Fibroblast of lung (primary cell): ENCODE measurements around the gene EBNA1BP2. TPM values are rescaled to one million over a fixed set of nuclear protein-coding genes. Genes with fewer than 3 reads are reported as not detected.

ENCODE experiments used
- DNase-seq, 2 donors: peaks; one replicate each; pipeline versions ENCODE4 v3.0.0 to v3.0.0-alpha.2; 2010; ENCODE audit warnings: low read depth in 2 of 2
- H2AFZ ChIP-seq: 2 replicates; pipeline ENCODE4 v1.5.1; 2012; ENCODE audit warnings: low read length, control low read depth, inconsistent platforms
- H3K27ac ChIP-seq: 2 replicates; pipeline ENCODE4 v1.5.1; 2011; ENCODE audit warnings: low read length, control low read depth; ENCODE audit not compliant: insufficient read depth
- H3K27me3 ChIP-seq: 2 replicates; pipeline ENCODE4 v1.5.1; 2011; ENCODE audit warnings: mild to moderate bottlenecking, low read length; ENCODE audit not compliant: control insufficient read depth, insufficient read depth
- H3K36me3 ChIP-seq: 2 replicates; pipeline ENCODE4 v1.5.1; 2011; ENCODE audit warnings: low read length; ENCODE audit not compliant: control insufficient read depth, insufficient read depth
- H3K4me1 ChIP-seq: 2 replicates; pipeline ENCODE4 v1.5.1; 2011; ENCODE audit warnings: low read length; ENCODE audit not compliant: control insufficient read depth, insufficient read depth; ENCODE audit errors: extremely low read depth
- H3K4me2 ChIP-seq: 2 replicates; pipeline ENCODE4 v1.5.1; 2011; ENCODE audit warnings: low read length, control low read depth; ENCODE audit not compliant: insufficient read depth; ENCODE audit errors: extremely low read depth
- H3K4me3 ChIP-seq, 4 experiments: fragments of 200-600 bp in 1 of 4; sonication (generic) in 1 of 4; replicated peaks in 1 of 4; 2 replicates each; pipeline ENCODE4 v1.5.1; 2011 to 2016; ENCODE audit warnings: low read length in 4 of 4, low read depth in 3 of 4, mild to moderate bottlenecking in 3 of 4, control low read depth in 2 of 4, inconsistent platforms in 1 of 4, mixed read lengths in 1 of 4; ENCODE audit not compliant: insufficient read depth in 1 of 4; ENCODE audit errors: control extremely low read depth in 1 of 4
- H3K79me2 ChIP-seq: 2 replicates; pipeline ENCODE4 v1.5.1; 2012; ENCODE audit warnings: mild to moderate bottlenecking, low read length, inconsistent platforms; ENCODE audit not compliant: control insufficient read depth, insufficient read depth
- H3K9ac ChIP-seq: 2 replicates; pipeline ENCODE4 v1.5.1; 2011; ENCODE audit warnings: mild to moderate bottlenecking, low read length, control low read depth; ENCODE audit not compliant: insufficient read depth
- H3K9me3 ChIP-seq: 2 replicates; pipeline ENCODE4 v1.5.1; 2012; ENCODE audit warnings: low read depth, low read length; ENCODE audit not compliant: control insufficient read depth, insufficient read depth
- H4K20me1 ChIP-seq: 2 replicates; pipeline ENCODE4 v1.5.1; 2011; ENCODE audit warnings: low read length; ENCODE audit not compliant: control insufficient read depth, insufficient read depth; ENCODE audit errors: extremely low read depth
- EZH2 ChIP-seq: IDR thresholded peaks from 2 replicates; pipeline ENCODE4 v1.5.1; 2012; ENCODE audit warnings: low read length, control low read depth, mild to moderate bottlenecking; ENCODE audit errors: missing control alignments
- polyA plus RNA-seq, 2 donors: library from polyadenylated mRNA; depleted of rRNA in 1 of 2; stranded (reverse) in 1 of 2; unstranded in 1 of 2; fragments of >200 nt; gene quantifications; 2 replicates each; pipeline ENCODE4 v1.2.1, GENCODE V29; 2011 to 2012; ENCODE audit warnings: missing spikeins in 1 of 2
- total RNA-seq: library from RNA; depleted of rRNA; stranded (reverse); fragments of >200 nt; gene quantifications from 2 replicates; pipeline ENCODE4 v1.2.1, GENCODE V29; 2014
- TF ChIP-seq, protein P1 (sequence below), 2 donors: IDR thresholded peaks in 1 of 2; conservative IDR thresholded peaks in 1 of 2; 1 replicate in 1 of 2; 2 replicates in 1 of 2; pipeline ENCODE4 v1.5.1; 2011 to 2012; ENCODE audit warnings: low read length in 2 of 2, control low read depth in 1 of 2, inconsistent platforms in 1 of 2, low read depth in 1 of 2, mild to moderate bottlenecking in 1 of 2

Gene EBNA1BP2
- total and polyA plus RNA-seq, 2 donors (not counting 1 experiment from before 2014, with no cell fraction given) = 39.1 to 52.4 TPM

DNA sequence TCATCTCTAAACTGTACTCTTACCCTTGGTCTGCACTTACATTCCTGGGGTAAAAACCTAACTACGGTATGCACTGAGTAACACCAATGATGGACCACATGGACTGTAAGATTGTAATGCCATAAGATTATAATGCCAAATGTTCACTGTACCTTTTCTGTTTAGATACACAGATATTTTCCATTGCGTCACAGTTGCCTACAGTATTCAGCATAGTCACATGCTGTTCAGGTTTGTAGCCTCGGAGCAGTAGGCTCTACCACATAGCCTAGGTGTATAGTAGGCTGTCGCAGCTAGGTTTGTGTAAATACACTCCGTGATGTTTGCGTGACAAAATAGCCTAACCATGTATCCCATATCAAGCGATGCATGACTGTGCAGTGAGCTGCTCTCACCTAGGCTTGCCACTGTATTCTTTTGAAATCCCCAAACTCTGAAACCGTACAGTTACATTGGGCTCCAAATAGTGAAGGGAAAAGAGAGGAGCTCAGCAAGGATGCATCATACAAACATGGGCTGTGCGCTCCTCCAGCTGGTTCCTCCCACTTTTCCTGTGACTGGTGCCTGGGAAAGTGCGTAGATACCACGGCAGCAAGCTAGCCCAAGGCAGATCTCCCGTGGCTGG lies 35.3 kb upstream of the EBNA1BP2 start:
- H3K79me2 ChIP-seq = no peaks in the 10 kb centered on the region
- H4K20me1 ChIP-seq = no peaks in the 10 kb centered on the region
- peak in 1 of 2 donors; percentile 42 for DNase-seq
- no peak for TF ChIP-seq EZH2
- TF ChIP-seq, protein P1, sequence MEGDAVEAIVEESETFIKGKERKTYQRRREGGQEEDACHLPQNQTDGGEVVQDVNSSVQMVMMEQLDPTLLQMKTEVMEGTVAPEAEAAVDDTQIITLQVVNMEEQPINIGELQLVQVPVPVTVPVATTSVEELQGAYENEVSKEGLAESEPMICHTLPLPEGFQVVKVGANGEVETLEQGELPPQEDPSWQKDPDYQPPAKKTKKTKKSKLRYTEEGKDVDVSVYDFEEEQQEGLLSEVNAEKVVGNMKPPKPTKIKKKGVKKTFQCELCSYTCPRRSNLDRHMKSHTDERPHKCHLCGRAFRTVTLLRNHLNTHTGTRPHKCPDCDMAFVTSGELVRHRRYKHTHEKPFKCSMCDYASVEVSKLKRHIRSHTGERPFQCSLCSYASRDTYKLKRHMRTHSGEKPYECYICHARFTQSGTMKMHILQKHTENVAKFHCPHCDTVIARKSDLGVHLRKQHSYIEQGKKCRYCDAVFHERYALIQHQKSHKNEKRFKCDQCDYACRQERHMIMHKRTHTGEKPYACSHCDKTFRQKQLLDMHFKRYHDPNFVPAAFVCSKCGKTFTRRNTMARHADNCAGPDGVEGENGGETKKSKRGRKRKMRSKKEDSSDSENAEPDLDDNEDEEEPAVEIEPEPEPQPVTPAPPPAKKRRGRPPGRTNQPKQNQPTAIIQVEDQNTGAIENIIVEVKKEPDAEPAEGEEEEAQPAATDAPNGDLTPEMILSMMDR (conservative IDR thresholded peaks at IDR 0.05 in 1 of 2, IDR thresholded peaks at IDR 0.05 in 1 of 2; ENCODE audit: low read depth in 1 of 2, low read length in 2 of 2) = no peak
- peak overlapping the region; percentile 70 for H3K4me2 ChIP-seq
- H3K27me3 ChIP-seq = no peaks in the 10 kb centered on the region
- H3K27ac ChIP-seq = peak overlapping the region; percentile 89
- H3K9me3 ChIP-seq = no peaks in the 10 kb centered on the region
- peaks cover 24% of the 10 kb centered on the region for H3K4me1 ChIP-seq
- H3K4me3 ChIP-seq = no peak overlapping the region
- H2AFZ ChIP-seq = peak overlapping the region; percentile 49
- H3K9ac ChIP-seq = peak overlapping the region; percentile 28
- no peaks in the 10 kb centered on the region for H3K36me3 ChIP-seq

GRCh38 chr1:43206600-43207228 lies 34.6 kb upstream of the EBNA1BP2 start:
- Histone ChIP-seq H2AFZ (peak overlapping the region; percentile 84), H3K4me3 (peak overlapping the region in 2 of 4 experiments; percentile 26 to 30), H3K9me3 (no peaks in the 10 kb centered on the region), H3K36me3 (no peaks in the 10 kb centered on the region), H3K27ac (peak overlapping the region; percentile 89), H3K9ac (peak overlapping the region; percentile 20), H3K27me3 (no peaks in the 10 kb centered on the region), H3K4me2 (peak overlapping the region; percentile 85), H4K20me1 (no peaks in the 10 kb centered on the region), H3K79me2 (no peaks in the 10 kb centered on the region), H3K4me1 (peaks cover 24% of the 10 kb centered on the region)
- TF ChIP-seq EZH2 = no peak
- TF ChIP-seq, protein P1 (conservative IDR thresholded peaks at IDR 0.05 in 1 of 2, IDR thresholded peaks at IDR 0.05 in 1 of 2; ENCODE audit: low read depth in 1 of 2, low read length in 2 of 2) = no peak
- peak; percentile 86 to 98 for DNase-seq

GRCh38 chr1:43205671-43206070 lies 33.6 kb upstream of the EBNA1BP2 start:
- Histone ChIP-seq H3K4me2 (no peak overlapping the region), H2AFZ (peak overlapping the region; percentile 40), H3K79me2 (no peaks in the 10 kb centered on the region), H3K9ac (no peak overlapping the region), H4K20me1 (no peaks in the 10 kb centered on the region), H3K4me1 (peaks cover 24% of the 10 kb centered on the region), H3K9me3 (no peaks in the 10 kb centered on the region), H3K36me3 (no peaks in the 10 kb centered on the region), H3K4me3 (no peak overlapping the region), H3K27me3 (no peaks in the 10 kb centered on the region), H3K27ac (peak overlapping the region; percentile 89)
- no peak for TF ChIP-seq EZH2
- TF ChIP-seq, protein P1 (conservative IDR thresholded peaks at IDR 0.05 in 1 of 2, IDR thresholded peaks at IDR 0.05 in 1 of 2; ENCODE audit: low read depth in 1 of 2, low read length in 2 of 2) = no peak
- DNase-seq = peak; percentile 17 to 54
